Fibroblast of lung (primary cell): ENCODE measurements around the gene CD68.

Experiments used
- CTCF ChIP-seq, 2 donors: IDR thresholded peaks in 1 of 2; conservative IDR thresholded peaks in 1 of 2; 1 replicate in 1 of 2; 2 replicates in 1 of 2; pipeline ENCODE4 v1.5.1; 2011 to 2012; ENCODE audit warnings: low read length in 2 of 2, control low read depth in 1 of 2, inconsistent platforms in 1 of 2, low read depth in 1 of 2, mild to moderate bottlenecking in 1 of 2
- EZH2 ChIP-seq: IDR thresholded peaks from 2 replicates; pipeline ENCODE4 v1.5.1; 2012; ENCODE audit warnings: low read length, control low read depth, mild to moderate bottlenecking; ENCODE audit errors: missing control alignments

- no peak for TF ChIP-seq CTCF (conservative IDR thresholded peaks at IDR 0.05 in 1 of 2, IDR thresholded peaks at IDR 0.05 in 1 of 2; ENCODE audit: low read depth in 1 of 2, low read length in 2 of 2)
- no peak for TF ChIP-seq EZH2
Observed at GRCh38 chr17:7538050-7538449, 41.4 kb upstream of the CD68 start.
